ENCODE measurements around the gene SLC1A3. TPM values are rescaled to one million over a fixed set of nuclear protein-coding genes. Genes with fewer than 3 reads are reported as not detected.

Gene SLC1A3
- total RNA-seq, 1 experiment from 2014 or later: 28.9 TPM

- intact Hi-C loops (cut with micrococcal nuclease; ENCODE audit: unreplicated experiment): no loop called here
- peaks cover 8% of the 10 kb centered on the region for H3K4me1 ChIP-seq (ENCODE audit: insufficient read depth, low read length, poor library complexity, severe bottlenecking)
- no peaks in the 10 kb centered on the region for H3K27me3 ChIP-seq (replicated peaks; ENCODE audit: insufficient read depth, low read depth, low read length, poor library complexity)
- BruUV-seq (replicated peaks): no TSS peak
- no peaks in the 10 kb centered on the region for H3K36me3 ChIP-seq (ENCODE audit: insufficient read depth, low read length, poor library complexity, severe bottlenecking)
- CTCF ChIA-PET: interaction anchor here (0.5 kb wide), 1 partner anchor 8 kb away, joined by 4 read pairs; no protein-coding TSS in a partner anchor
- DNase-seq (ENCODE audit: low spot score): no peak
- POLR2A ChIA-PET (ENCODE audit: low non-redundant PET): interaction anchor here (0.6 to 1.6 kb wide), 3 partner anchors 18 to 115 kb away, joined by 4 to 7 read pairs (median 6); no protein-coding TSS in a partner anchor
- no peak overlapping the region for H3K4me3 ChIP-seq (ENCODE audit: low read depth, low read length, poor library complexity, severe bottlenecking)
- H3K27ac ChIP-seq (ENCODE audit: low read depth, low read length, poor library complexity, severe bottlenecking): no peak overlapping the region
- no peaks in the 10 kb centered on the region for H3K9me3 ChIP-seq (ENCODE audit: low read depth, low read length, poor library complexity, severe bottlenecking)
- TF ChIP-seq EZH2 (IDR thresholded peaks at IDR 0.05; ENCODE audit: borderline replicate concordance, low read depth, low read length, poor library complexity, severe bottlenecking): no peak
- TF ChIP-seq, protein P1, sequence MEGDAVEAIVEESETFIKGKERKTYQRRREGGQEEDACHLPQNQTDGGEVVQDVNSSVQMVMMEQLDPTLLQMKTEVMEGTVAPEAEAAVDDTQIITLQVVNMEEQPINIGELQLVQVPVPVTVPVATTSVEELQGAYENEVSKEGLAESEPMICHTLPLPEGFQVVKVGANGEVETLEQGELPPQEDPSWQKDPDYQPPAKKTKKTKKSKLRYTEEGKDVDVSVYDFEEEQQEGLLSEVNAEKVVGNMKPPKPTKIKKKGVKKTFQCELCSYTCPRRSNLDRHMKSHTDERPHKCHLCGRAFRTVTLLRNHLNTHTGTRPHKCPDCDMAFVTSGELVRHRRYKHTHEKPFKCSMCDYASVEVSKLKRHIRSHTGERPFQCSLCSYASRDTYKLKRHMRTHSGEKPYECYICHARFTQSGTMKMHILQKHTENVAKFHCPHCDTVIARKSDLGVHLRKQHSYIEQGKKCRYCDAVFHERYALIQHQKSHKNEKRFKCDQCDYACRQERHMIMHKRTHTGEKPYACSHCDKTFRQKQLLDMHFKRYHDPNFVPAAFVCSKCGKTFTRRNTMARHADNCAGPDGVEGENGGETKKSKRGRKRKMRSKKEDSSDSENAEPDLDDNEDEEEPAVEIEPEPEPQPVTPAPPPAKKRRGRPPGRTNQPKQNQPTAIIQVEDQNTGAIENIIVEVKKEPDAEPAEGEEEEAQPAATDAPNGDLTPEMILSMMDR (conservative IDR thresholded peaks at IDR 0.05; ENCODE audit: low read depth, low read length): no peak
Observed at GRCh38 chr5:36637101-36637500, 30.7 kb downstream of the SLC1A3 start.

GRCh38 chr5:36637516-36637915, 31.1 kb downstream of the SLC1A3 start:
- CTCF ChIA-PET: interaction anchor here (0.5 kb wide), 1 partner anchor 8 kb away, joined by 4 read pairs; no protein-coding TSS in a partner anchor
- TF ChIP-seq, protein P1 (conservative IDR thresholded peaks at IDR 0.05; ENCODE audit: low read depth, low read length): no peak
- no peak for TF ChIP-seq EZH2 (IDR thresholded peaks at IDR 0.05; ENCODE audit: borderline replicate concordance, low read depth, low read length, poor library complexity, severe bottlenecking)
- no peaks in the 10 kb centered on the region for H3K27me3 ChIP-seq (replicated peaks; ENCODE audit: insufficient read depth, low read depth, low read length, poor library complexity)
- no peaks in the 10 kb centered on the region for H3K36me3 ChIP-seq (ENCODE audit: insufficient read depth, low read length, poor library complexity, severe bottlenecking)
- intact Hi-C loops (cut with micrococcal nuclease; ENCODE audit: unreplicated experiment): no loop called here
- POLR2A ChIA-PET (ENCODE audit: low non-redundant PET): interaction anchor here (0.6 to 1.6 kb wide), 3 partner anchors 18 to 115 kb away, joined by 4 to 7 read pairs (median 6); no protein-coding TSS in a partner anchor
- no peaks in the 10 kb centered on the region for H3K9me3 ChIP-seq (ENCODE audit: low read depth, low read length, poor library complexity, severe bottlenecking)
- no peak for DNase-seq (ENCODE audit: low spot score)
- BruUV-seq (replicated peaks): no TSS peak
- H3K4me3 ChIP-seq (ENCODE audit: low read depth, low read length, poor library complexity, severe bottlenecking): no peak overlapping the region
- peaks cover 8% of the 10 kb centered on the region for H3K4me1 ChIP-seq (ENCODE audit: insufficient read depth, low read length, poor library complexity, severe bottlenecking)
- H3K27ac ChIP-seq (ENCODE audit: low read depth, low read length, poor library complexity, severe bottlenecking): no peak overlapping the region

DNA sequence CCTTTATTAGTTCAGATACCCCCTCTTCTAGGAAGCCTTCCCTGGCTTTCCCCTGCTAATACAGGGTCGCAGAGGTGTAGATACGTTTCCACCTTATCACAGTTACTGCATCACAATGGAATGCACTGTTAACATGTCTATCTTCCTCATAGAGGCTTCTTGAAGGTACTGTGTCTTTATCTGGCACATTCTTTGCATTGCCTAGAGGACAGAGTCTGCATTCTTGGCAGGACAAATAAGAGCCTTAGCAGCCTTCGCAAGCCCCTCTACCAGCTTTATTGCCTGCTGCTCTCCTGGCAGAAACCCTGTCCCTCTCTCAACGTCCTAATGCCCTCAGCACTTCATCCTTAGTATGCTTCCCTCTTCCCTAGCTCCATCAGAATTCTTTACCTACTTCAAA, 31.6 kb downstream of the SLC1A3 start:
- intact Hi-C loops (cut with micrococcal nuclease; ENCODE audit: unreplicated experiment): no loop called here
- no peak for TF ChIP-seq EZH2 (IDR thresholded peaks at IDR 0.05; ENCODE audit: borderline replicate concordance, low read depth, low read length, poor library complexity, severe bottlenecking)
- TF ChIP-seq, protein P1 (conservative IDR thresholded peaks at IDR 0.05; ENCODE audit: low read depth, low read length): no peak
- H3K9me3 ChIP-seq (ENCODE audit: low read depth, low read length, poor library complexity, severe bottlenecking): no peaks in the 10 kb centered on the region
- DNase-seq (ENCODE audit: low spot score): no peak
- H3K27ac ChIP-seq (ENCODE audit: low read depth, low read length, poor library complexity, severe bottlenecking): no peak overlapping the region
- no TSS peak for BruUV-seq (replicated peaks)
- ChIA-PET CTCF (no interaction called here), POLR2A (ENCODE audit: low non-redundant PET) (interaction anchor here (1.6 kb wide), 1 partner anchor 26 kb away, joined by 4 read pairs; no protein-coding TSS in a partner anchor)
- H3K36me3 ChIP-seq (ENCODE audit: insufficient read depth, low read length, poor library complexity, severe bottlenecking): no peaks in the 10 kb centered on the region
- H3K4me3 ChIP-seq (ENCODE audit: low read depth, low read length, poor library complexity, severe bottlenecking): no peak overlapping the region
- no peaks in the 10 kb centered on the region for H3K27me3 ChIP-seq (replicated peaks; ENCODE audit: insufficient read depth, low read depth, low read length, poor library complexity)
- peaks cover 8% of the 10 kb centered on the region for H3K4me1 ChIP-seq (ENCODE audit: insufficient read depth, low read length, poor library complexity, severe bottlenecking)

Data from A673 (cell line).